Measurements from ENCODE around the gene PLXDC2.

PLXDC2 gene

DNA sequence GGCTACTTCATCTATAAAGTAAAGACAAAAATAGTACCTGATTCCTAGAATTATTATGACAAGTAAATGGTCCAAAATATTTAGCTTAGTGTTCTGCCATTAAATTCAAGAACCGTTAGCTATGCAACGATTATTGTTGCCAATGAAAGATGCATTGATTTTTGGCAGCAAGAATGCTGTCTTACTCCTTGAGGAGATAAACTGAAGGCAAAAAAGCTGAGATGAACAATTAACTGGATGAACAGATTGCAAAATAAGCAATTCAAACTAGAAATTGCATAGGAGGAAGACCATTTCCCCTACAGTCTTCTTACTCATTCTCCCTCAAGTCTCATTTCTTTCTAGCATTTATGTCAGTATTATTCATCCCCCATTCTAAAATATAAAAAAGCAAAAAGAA, 484.5 kb downstream of the PLXDC2 start:
- no peak overlapping the region for H3K4me3 ChIP-seq (ENCODE audit: low read length)
- TF ChIP-seq ZNF274 (IDR thresholded peaks at IDR 0.05; ENCODE audit: low read depth, low read length) = no peak

DNA sequence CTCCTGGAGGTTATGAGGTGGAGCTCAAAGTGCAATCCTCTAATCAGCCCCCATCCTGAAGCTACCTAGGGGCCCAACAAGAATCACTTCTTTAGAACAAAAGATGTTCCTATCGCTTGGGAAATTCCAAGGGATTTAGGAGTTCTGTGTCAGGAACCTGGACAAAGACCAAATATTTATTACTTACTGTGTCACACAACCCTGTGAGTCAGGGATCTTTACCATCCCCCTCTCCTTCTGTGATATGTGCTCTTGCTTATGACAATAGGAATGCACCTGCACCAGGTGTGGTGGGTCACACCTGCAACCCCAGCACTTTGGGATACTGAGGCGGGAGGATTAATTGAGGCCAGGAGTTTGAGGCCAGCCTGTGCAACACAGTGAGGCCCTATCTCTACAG, 485.8 kb downstream of the PLXDC2 start:
- no peak overlapping the region for H3K4me3 ChIP-seq (ENCODE audit: low read length)
- no peak for TF ChIP-seq ZNF274 (IDR thresholded peaks at IDR 0.05; ENCODE audit: low read depth, low read length)

DNA sequence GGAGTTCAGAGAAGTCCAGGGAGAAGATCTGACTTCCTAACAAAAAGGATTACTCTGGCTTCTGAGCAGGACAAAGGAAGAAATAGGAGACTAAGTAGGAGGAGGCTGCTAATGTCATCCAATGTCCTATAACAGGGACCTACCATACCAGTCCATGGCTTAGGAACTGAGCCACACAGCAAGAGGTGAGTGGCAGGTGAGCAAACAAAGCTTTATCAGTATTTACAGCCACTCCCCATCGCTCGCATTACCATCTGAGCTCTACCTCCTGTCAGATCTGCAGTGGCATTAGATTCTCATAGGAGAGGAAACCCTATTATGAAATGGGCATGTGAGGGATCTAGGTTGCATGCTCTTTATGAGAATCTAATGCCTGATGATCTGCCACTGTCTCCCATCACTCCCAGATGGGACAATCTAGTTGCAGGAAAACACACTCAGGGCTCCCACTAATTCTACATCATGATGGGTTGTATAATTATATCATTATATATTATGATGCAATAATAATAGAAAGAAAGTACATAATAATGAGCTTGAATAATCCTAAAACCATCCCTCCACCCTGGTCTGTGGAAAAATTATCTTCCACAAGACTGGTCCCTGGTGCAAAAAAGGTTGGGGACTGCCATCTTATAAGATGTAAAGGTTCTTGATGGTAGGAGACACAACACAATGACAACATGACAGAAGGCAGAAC, 487.4 kb downstream of the PLXDC2 start:
- no peak overlapping the region for H3K4me3 ChIP-seq (ENCODE audit: low read length)
- no peak for TF ChIP-seq ZNF274 (IDR thresholded peaks at IDR 0.05; ENCODE audit: low read depth, low read length)

DNA sequence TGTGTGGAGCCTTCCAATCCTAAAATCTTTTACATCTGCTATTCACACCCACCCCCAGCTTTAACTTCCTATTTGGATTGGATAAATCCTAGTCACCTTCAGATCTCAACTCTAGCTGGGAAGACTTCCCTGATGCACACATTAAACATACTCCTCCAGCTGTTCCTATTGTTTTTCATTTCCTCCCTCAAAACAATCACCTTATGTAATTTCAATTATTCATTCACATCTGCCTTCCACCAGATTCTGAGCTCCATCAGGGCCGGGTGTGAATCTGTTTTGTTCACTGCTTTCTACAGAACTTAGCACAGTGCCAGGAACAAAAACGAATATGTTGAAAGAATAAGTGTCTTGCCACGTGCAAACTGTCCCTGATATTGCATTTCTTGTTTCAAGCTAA, 497.4 kb downstream of the PLXDC2 start:
- H3K4me3 ChIP-seq (ENCODE audit: low read length) = no peak overlapping the region
- TF ChIP-seq ZNF274 (IDR thresholded peaks at IDR 0.05; ENCODE audit: low read depth, low read length) = no peak

GRCh38 chr10:20314431-20314830, 498.2 kb downstream of the PLXDC2 start:
- TF ChIP-seq ZNF274 (IDR thresholded peaks at IDR 0.05; ENCODE audit: low read depth, low read length) = no peak
- no peak overlapping the region for H3K4me3 ChIP-seq (ENCODE audit: low read length)

DNA sequence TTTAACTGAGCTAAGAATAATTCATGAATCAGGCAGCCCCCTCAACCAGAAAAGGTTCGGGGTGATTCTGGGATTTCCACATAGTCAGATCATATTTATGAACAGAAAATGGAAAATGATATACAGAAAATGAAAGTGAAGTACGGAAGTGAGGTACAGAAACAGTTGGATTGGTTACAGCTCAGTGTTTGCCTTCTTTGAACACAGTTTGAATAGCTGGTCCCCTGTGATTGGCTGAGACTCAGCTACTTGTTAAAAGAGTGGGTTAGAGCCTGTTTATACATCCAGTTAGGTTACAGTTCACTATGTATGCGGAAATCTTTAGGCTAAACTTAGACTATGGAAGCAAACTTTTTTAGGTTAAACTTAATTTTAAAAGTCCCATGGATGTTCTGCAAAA, 511.7 kb downstream of the PLXDC2 start:
- no peak for TF ChIP-seq ZNF274 (IDR thresholded peaks at IDR 0.05; ENCODE audit: low read depth, low read length)
- H3K4me3 ChIP-seq (ENCODE audit: low read length) = no peak overlapping the region

GRCh38 chr10:20330246-20330645, 514.0 kb downstream of the PLXDC2 start:
- H3K4me3 ChIP-seq (ENCODE audit: low read length) = no peak overlapping the region
- no peak for TF ChIP-seq ZNF274 (IDR thresholded peaks at IDR 0.05; ENCODE audit: low read depth, low read length)

DNA sequence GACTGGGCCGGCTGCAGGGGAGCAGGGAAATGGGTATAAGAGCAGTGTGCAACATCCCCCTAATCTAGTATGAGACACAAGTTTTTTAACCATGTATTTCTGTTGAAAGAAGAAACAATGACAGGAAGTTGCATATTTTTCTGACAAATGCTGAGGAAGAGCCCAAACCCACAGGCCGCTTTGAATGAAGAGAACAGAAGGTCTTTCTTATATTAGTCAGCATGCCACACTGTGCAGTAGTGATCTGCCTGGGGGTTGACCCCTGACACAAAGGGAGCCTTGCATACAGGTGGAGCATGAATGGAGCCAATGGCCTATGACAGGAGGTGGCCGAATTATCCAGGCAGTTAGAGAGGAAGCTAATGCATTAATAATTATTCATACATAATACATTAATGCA, 518.3 kb downstream of the PLXDC2 start:
- no peak for TF ChIP-seq ZNF274 (IDR thresholded peaks at IDR 0.05; ENCODE audit: low read depth, low read length)
- H3K4me3 ChIP-seq (ENCODE audit: low read length) = no peak overlapping the region

All from GM08714 (cell line).